ENCODE data around the gene ARID5B.

The ARID5B gene

GRCh38 chr10:61905837-61906561 is 4.5 kb downstream of the ARID5B start:
- no peak for DNase-seq

GRCh38 chr10:61906562-61906901 is 5.0 kb downstream of the ARID5B start:
- no peak for DNase-seq

- DNase-seq, result no peak
Observed at GRCh38 chr10:61907011-61907410, 5.5 kb downstream of the ARID5B start.

GRCh38 chr10:61907587-61907986 is 6.1 kb downstream of the ARID5B start:
- no peak for DNase-seq

GRCh38 chr10:61910226-61910805 is 8.8 kb downstream of the ARID5B start:
- no peak for DNase-seq

- no peak for DNase-seq
Observed at GRCh38 chr10:61910894-61911293, 9.4 kb downstream of the ARID5B start.

GRCh38 chr10:61911425-61911824 is 9.9 kb downstream of the ARID5B start:
- no peak for DNase-seq

GRCh38 chr10:61912981-61913380 is 11.5 kb downstream of the ARID5B start:
- no peak for DNase-seq

GRCh38 chr10:61918140-61918539 is 16.6 kb downstream of the ARID5B start:
- DNase-seq, result no peak

GRCh38 chr10:61918989-61919388 is 17.5 kb downstream of the ARID5B start:
- no peak for DNase-seq

GRCh38 chr10:61919646-61920215 is 18.2 kb downstream of the ARID5B start:
- DNase-seq, result peak; percentile 53

GRCh38 chr10:61921143-61921542 is 19.6 kb downstream of the ARID5B start:
- no peak for DNase-seq

GRCh38 chr10:61923210-61923949 is 21.9 kb downstream of the ARID5B start:
- DNase-seq, result peak; percentile 50

GRCh38 chr10:61923950-61924274 is 22.4 kb downstream of the ARID5B start:
- no peak for DNase-seq

- DNase-seq, result no peak
Observed at GRCh38 chr10:61929555-61929954, 28.1 kb downstream of the ARID5B start.

GRCh38 chr10:61931620-61932332 is 30.3 kb downstream of the ARID5B start:
- no peak for DNase-seq

- DNase-seq, result no peak
Observed at GRCh38 chr10:61933859-61934555, 32.5 kb downstream of the ARID5B start.

GRCh38 chr10:61935077-61935476 is 33.6 kb downstream of the ARID5B start:
- no peak for DNase-seq

- no peak for DNase-seq
Observed at GRCh38 chr10:61936770-61937169, 35.3 kb downstream of the ARID5B start.

GRCh38 chr10:61937631-61938351 is 36.3 kb downstream of the ARID5B start:
- peak; percentile 59 for DNase-seq

GRCh38 chr10:61939902-61940301 is 38.4 kb downstream of the ARID5B start:
- no peak for DNase-seq

- no peak for DNase-seq
Observed at GRCh38 chr10:61941202-61941681, 39.7 kb downstream of the ARID5B start.

Data from fibroblast of skin of scalp (primary cell).